GM12801 (cell line): ENCODE measurements around the gene TXNDC16.

Experiments used
- TF ChIP-seq, protein P1 (sequence below): IDR thresholded peaks from one replicate; pipeline ENCODE4 v1.5.1; 2011; ENCODE audit warnings: control low read depth; ENCODE audit not compliant: insufficient read length; ENCODE audit errors: extremely low read depth

Gene TXNDC16

DNA sequence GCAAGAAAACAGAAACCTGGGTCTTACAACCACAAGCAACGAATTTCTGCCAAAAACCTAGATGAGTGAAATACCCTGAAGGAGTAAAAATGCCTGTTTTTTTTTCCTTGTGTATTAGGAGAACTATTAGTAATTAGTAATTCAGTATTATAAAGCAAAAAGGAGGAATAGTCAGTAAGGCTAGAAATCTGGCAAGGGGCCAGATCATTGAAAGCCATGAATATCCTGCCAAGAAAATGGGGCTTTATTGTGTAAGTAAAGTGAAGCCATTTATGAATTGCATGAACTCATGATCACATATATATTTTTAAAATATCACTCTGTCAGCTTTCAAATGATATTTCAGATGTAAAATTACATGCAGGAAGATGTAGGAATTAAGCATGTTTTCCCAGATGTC lies 57.9 kb downstream of the TXNDC16 start:
- TF ChIP-seq, protein P1, sequence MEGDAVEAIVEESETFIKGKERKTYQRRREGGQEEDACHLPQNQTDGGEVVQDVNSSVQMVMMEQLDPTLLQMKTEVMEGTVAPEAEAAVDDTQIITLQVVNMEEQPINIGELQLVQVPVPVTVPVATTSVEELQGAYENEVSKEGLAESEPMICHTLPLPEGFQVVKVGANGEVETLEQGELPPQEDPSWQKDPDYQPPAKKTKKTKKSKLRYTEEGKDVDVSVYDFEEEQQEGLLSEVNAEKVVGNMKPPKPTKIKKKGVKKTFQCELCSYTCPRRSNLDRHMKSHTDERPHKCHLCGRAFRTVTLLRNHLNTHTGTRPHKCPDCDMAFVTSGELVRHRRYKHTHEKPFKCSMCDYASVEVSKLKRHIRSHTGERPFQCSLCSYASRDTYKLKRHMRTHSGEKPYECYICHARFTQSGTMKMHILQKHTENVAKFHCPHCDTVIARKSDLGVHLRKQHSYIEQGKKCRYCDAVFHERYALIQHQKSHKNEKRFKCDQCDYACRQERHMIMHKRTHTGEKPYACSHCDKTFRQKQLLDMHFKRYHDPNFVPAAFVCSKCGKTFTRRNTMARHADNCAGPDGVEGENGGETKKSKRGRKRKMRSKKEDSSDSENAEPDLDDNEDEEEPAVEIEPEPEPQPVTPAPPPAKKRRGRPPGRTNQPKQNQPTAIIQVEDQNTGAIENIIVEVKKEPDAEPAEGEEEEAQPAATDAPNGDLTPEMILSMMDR: no peak

DNA sequence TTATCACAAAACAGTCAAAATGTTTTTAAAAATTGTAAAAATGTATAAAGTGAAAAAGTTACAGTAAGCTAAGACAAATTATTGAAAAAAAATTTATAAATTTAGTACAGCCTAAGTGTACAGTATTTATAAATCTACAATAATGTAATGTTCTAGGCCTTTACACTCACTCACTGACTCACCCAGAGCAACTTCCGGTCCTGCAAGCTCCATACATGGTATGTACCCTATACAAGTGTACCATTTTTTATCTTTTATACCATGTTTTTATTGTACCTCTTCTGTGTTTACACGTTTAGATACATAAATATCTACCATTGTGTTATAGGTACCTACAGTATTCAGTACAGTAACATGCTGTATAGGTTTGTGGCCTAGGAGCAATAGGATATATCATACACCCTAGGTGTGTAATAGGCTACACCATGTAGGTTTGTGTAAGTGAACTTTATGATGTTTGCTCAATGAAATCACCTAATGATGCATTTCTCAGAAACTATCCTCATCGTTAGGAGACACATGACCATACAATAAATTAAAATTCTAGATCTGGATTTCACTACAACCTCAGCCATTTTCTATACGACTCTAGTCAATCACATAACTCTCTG lies 66.8 kb downstream of the TXNDC16 start:
- TF ChIP-seq, protein P1: no peak

DNA sequence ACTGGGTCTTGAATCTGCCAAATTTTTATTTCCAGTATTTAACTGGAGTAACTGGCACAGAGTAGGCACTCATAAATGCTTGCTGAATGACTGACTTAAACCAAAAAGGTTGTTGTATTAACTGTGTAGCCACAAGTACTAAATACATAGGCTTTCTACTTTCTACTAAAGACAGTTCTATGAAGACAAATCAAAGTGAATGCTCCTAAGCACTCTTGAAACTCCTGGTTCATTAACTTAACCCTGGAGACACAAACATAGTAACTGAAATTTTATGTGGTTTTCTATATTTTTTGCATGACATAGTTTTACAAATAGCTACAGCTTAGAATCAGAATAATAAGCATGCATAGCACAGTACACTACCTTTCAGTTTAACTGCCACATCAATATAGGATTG lies 70.4 kb downstream of the TXNDC16 start:
- TF ChIP-seq, protein P1: no peak

DNA sequence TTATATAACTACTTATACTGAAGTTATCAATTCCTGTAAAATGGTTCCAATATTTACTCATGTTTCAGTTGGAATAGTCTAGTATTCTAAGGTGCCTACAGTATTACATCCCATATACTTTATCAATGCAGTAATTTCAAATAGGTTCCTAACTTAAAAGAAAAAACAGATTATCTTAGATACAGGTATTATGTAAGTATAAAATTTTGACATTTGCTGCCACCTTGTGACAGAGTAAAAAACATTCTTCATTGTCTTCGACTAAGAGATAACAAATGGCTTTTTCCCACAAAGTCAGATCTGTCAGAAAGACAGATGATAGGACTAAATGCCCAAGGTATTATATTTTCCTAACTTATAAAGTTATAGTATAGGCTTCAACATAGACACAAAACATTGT lies 78.7 kb downstream of the TXNDC16 start:
- TF ChIP-seq, protein P1: no peak

DNA sequence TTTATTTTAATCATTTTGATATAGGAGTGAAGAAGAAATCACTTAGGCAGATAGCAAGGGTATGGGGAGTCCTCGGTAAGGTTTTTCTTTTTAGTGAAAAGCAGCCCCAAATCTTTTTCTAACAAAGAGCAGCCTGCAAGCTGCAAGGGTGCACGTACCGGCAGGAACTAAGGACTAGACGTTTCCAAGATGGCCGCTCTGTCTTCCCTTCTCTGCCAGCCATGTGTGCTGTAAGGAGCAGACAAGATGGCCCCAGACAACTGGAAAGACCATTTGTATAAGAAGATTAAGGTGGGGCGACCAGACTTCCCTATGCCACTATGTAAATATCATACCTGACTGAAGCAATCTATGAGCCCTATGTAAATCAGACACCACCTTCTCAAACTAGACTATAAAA lies 79.6 kb downstream of the TXNDC16 start:
- TF ChIP-seq, protein P1: no peak

DNA sequence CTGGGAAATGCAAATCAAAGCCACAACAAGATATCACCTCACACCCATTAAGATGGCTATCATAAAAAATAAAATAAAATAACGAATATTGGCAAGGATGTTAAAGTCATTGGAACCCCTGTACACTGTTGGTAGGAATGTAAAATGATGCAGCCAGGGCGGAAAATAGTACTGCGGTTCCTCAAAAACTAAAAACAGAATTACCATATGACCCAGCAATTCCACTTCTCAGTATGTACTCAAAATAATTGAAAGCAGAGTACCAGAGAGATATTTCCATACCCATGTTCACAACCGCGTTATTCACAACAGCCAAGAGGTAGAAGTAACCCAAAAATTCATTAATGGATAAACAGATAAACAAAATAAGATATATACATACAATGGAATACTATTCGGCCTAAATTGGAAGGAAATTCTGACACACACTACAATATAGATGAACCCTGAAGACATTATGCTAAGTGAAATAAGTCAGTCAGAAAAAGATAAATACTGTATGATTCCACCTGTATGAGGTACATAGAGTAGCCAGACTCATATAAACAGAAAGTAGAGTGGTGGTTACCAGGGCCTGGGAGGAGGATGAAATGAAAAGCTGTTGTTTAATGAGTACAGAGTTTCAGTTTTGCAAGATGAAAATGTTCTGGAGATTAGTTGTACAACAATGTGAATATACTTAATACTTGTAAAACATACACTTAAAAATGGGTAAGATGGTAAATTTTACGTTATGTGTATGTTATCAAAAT lies 84.6 kb downstream of the TXNDC16 start:
- TF ChIP-seq, protein P1: no peak

DNA sequence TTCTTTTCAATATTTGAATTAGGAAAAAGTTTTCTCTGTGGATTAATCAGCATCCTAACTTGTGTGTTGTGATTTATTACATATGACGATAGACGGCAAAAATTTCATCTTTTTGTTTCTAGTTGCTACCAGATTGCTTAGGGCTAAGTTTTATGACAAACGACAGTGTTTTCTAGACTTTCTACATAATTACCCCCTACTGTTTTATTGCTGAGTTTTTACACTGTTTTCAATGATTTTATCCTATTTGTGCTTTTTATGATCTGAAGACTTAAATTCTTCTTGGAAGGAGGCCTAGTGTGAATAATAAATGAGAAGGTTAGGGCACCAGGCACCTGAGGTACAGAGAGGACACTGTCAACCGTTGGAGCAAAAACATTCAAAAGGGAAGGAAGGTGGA lies 88.1 kb downstream of the TXNDC16 start:
- TF ChIP-seq, protein P1: no peak
